HTERT RPE-1 (cell line): ENCODE measurements around the gene FGF23.

Experiments
- in situ Hi-C: fragments of 300-500 bp; cut with MboI; formaldehyde crosslinking; loops from 4 replicates; pipeline ENCODE4 v1.14.3; 2020; ENCODE audit warnings: low sequenced_read_pairs

The FGF23 gene

DNA sequence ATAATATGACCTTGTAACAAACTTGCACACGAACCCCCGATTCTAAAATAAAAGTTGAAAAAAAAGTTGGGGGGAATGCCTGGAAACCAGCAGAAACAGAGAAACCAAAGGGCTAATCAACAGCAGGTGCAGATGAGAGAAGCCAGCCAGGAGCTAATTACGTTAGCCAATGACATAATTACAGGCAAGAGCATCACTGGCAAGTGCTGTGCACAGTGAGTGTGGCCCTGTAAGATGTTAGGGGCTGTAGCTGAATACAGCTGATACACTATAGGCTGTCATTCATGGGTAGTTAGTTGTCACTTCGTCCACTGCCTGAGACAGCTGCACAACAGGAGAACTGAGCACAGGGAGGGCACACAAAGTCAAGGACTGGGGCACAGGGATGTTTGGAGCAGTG, 7.3 kb upstream of the FGF23 start:
- in situ Hi-C loops, result no loop called here

DNA sequence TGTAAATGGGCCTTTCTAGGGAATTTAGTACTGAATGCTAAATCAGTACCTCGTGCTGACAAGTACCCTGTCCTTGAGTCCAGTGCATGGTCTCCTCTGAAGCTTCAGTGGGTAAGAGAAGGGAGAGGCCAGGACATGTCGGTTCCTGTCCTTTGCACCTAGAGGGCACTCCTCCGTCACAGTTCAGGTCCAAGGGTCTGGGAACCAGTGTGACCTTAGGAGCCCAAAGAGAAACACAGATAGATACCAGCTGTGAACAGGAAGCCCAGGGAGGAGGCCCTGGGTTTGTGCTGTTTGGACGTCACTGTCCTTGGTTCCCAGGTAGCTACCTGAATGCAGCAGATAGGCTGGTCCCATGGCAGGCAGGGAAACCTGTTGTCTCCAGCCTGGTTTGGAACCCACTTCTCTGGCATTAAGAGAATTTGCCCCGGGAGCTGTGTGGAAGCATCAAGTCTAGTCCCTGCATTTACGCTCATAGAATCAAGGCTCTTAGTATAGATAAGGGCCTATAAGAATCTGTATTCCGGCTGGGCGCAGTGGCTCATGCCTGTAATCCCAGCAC, 3.9 kb upstream of the FGF23 start:
- in situ Hi-C loops, result no loop called here

DNA sequence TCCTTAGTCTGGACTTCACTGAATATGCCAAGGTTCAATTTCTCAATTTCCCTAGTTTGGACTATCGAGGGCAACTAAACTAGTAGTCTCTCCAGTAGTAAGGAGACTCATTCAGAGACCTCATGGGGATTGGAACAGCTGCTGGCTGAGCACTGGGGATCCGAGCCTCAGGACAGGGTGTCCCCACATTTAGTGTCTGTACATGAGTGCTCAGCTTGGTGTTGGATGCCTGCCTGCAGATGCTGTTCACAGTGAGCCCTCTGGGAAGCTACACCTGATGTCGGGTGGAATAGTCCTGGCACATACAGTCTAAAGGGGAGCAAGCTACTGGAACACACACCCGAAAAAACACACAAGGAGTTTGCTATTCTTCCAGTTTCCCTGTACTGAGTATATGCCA, 820 bp upstream of the FGF23 start:
- in situ Hi-C loops, result no loop called here

DNA sequence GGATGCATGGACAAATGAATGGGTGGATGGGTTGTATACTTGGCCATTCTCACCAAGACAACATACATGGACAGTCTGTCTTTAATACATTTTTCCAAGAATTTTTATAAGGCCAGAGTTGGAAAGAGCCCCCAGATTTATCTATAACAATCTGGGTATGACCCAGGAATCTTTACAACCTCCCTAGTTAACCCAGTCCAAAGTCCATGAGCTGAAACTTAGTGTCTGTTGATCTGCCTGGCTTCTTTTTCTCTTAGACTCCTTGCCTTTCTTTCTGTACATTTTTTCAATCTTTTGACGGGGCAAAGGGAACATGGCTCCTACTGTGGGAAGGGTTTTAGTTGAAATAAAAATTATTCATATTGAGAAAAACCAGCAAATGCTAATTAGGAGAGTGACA, 740 bp downstream of the FGF23 start:
- in situ Hi-C loops, result no loop called here

DNA sequence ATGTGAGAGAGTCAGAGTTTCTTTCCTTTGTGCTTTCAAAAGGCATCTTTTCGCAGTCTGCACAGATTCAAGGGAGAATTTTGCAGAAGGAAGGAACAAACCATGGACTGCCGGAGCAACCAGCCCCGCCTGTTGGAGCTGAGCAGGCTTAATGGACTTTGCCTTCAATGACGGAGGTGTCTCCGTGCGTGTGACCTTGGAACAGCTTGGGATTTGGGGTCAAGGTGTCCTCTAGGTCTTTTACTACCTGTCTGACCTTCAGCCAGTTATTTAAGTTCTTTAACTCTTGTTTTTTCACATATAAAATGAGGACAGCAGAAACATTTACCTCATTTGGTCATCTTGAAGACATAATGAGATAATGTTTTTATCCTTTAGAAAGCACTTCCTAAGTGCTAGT, 4.1 kb downstream of the FGF23 start:
- in situ Hi-C loops, result no loop called here

DNA sequence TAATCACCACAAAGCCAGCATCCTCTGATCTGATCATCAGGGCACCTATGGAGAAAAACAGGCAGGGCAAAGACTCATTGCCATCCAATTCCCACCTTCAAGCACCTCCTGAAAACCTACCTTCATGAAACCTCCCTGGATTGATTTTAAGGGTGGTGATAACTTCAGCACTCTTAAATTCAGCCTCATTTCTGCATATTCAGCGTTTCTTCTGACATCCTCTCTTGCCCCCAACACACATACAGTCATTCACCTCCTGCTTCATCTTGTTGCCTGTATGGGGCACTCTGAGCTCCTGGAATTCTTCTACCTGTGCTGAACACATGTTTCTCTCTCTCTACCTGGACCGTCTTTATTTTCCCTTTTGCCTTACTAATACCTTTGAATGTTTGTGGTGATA, 6.9 kb downstream of the FGF23 start:
- in situ Hi-C loops, result no loop called here

DNA sequence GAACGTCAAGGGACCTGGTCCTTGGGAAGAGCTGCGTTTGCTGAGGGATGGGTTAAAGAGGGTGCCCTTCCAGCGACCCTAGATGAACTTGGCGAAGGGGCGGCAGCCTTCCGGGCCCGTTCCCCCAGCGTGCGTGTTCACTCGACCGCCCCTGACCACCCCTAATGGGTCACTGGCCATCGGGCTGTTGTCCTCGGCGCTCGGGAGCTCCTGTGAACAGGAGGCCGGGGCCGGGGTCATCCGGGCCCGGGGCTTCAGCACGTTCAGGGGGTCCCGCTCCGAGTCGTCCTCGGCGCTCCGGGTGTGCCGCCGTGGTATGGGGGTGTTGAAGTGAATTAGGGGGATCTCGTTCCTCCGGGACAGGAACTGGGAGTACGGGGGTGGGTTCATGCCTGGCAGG, 9.2 kb downstream of the FGF23 start:
- in situ Hi-C loops, result no loop called here

DNA sequence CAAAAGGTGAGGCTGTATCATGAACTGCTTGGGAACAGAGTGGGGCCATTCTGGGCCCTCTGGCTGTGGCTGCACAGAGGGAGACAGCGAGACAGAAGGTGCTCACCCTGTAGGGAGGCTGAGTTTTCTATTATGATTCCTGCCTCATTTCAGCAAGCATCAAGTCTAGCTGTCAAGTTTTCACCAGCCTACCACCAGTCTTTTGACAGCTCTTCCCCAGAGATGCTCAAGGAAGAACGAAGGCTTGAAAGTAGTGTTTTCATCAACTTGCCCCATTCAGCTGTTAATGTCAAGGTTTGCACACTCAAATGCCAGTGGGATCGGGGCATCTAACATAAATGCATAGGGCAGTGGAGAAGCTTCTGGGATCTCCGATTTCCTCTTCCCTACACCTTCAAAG, 10.0 kb downstream of the FGF23 start:
- in situ Hi-C loops, result no loop called here

DNA sequence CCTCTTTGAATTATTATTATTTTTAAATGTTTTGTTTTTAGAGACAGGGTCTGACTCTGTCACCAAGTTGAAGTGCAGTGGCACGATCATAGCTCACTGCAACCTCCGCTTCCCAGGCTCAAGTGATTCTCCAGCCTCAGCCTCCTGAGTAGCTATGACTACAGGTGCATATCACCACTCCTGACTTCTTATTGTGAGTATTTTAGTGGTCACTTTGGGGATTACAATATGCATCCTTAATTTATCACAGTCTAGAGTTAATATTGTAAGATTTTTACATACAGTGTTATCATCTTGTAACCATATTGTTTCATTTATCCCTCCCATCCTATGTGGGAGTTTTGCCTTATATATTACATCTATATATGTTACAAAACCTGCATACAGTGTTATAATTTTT, 13.4 kb downstream of the FGF23 start:
- in situ Hi-C loops, result no loop called here

DNA sequence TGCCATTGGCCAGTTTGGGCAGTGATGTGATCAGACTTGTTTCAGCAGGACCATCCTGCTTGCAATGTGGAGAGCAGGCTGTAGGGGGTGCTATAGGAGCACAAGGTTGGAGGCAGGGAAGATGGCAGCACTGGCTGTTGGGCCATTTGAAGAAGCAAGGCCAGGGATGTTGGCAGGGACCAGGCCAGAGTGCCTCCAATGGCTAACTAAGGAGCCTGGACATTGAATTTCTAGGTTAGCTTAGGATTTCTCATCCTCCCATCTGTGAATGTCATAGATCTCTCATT, 23.5 kb downstream of the FGF23 start:
- in situ Hi-C loops, result no loop called here

DNA sequence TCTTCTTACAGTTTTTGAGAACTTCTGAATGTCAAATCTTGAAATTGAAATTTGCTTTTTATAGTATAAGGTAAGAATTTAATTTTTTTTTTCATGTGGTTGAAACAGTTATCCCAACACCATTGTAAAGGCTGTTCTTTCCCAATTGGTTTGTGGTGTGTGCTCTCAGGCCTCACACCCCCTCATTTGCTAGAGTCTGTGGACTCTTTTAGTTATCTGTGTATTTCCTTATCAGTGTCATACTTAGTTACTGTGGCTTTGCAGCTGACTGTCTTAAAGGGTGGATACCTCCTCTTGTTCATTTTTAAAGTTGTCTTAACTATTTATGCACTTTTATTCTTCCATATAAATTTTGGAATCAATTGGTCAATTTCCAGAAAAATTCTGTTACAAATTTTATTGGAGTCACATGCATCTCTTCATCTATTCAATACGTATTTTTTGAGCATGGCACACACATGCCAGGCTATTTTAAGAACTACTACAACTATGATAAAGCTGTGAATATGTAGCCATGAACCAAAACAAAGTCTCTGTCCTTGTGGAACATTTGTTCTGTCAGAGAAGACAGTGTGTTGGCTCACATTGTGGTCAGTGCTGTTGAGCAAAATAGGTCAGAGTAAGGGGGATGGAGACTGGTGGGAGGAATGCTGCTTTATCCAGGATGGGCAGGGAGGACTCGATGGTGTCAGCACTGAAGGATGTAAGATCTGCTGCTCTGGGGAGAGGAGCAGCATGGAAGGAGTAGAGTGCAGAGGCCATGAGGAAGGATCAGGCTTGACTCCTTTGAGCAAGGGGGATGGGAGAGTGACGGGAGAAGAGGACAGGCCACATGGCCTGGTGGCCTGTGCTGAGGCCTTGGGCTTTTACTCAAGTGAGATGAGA, 24.1 kb downstream of the FGF23 start:
- in situ Hi-C loops, result no loop called here

DNA sequence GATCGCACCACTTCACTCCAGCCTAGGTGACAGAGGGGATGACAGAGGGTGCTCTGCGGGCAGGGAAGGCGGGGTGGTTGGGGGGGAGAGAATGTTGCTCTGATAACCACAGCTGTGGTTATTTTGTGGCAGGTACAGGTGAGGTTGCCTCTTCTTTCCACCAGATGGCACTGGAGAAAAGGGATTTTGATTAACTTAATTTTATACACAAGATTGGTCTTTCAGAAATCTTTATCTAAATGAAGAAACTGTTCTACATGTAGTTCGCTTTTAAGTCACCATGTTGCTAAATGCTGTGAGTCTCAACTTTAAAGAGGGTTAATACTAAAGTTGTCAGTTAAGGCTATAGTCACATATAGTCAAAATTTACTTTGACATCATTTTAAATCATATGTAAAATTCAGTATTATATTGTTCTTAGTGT, 25.7 kb downstream of the FGF23 start:
- in situ Hi-C loops, result no loop called here

DNA sequence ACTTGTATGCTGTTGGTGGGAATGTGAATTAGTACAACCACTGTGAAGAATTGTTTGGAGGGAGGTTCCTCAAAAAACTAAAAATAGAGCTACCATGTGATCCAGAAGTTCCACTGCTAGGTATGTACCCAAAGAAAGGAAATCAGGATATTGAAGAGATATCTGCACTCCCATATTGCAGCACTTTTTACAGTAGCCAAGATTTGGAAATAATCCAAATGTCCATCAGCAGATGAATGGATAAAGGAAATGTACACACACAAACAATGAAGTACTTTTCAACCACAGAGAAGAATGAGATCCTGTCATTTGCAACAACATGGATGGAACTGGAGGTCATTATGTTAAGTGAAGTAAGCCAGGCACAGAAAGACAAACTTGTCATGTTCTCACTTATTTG, 32.6 kb downstream of the FGF23 start:
- in situ Hi-C loops, result no loop called here

DNA sequence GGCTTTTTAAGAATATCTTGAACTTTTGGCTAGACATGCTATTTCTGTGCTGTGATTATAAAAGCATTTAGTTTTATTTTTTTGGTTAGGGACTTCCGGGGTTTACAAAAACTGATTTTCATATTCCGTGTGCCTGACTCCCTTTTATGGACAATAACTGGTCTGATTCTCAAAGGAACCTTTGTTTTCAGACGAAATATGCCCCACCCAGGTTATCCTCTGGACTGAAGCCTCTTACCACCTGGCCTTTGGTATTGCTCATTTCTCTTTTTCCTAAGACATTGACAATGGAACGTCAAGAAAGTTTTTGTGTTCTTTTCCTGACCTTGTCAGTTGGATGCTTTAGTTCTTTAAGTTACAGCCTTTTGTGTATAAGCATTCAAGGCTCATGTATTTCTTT, 47.7 kb downstream of the FGF23 start:
- in situ Hi-C loops, result no loop called here

DNA sequence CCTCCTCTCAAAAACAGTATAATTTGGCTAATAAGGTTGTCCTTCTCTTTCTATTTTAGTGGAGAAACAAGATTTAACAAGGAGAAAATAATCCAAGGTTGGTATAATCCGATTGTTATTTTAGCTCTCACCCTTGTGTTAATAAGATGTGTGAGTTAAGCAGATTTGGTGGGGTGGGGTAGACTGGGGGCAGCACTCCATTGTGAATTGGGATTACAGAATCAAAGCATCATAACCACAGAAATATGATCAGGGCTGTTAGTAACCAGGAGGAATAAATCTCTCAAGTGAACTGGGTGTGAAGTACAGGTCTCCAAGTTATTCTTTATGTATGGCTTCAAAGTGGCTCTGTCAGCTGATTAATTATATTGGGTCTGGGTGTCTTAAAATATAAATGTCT, 48.3 kb downstream of the FGF23 start:
- in situ Hi-C loops, result no loop called here

DNA sequence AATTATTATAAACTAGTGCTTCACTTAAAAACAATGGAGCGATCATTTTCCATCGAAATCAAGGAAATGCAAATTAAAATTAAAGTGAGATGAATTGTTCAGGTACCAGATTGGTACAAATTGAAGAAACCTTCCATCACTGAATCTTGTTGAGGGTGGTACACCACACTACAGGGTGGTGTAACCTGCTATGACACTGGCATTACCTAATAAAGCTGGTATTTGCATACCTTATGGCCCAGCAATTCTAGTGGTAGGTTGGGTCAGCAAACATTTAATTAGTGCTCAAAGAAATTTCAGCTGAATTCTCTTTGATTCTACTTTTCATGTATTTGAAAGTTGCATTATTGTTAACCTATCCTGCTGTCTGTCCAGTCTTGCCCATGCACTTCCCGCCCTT, 49.3 kb downstream of the FGF23 start:
- in situ Hi-C loops, result no loop called here

DNA sequence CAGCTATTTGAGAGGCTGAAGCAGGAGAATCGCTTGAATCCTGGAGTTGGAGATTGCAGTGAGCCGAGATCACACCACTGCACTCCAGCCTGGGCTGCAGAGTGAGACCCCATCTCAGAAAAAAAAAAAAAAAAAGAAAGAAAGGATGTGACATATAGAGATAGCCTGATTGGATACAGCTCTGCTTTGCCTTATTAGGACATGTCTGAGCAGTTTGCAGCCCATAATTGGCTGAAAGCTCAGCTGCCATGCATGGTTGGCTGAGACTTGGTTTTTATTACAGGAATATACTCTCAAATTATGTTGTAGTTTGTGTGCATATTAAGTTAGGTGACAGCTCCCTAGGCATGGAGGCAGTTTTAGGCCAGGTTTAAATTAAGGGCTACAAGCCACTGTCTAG, 52.2 kb downstream of the FGF23 start:
- in situ Hi-C loops, result no loop called here

DNA sequence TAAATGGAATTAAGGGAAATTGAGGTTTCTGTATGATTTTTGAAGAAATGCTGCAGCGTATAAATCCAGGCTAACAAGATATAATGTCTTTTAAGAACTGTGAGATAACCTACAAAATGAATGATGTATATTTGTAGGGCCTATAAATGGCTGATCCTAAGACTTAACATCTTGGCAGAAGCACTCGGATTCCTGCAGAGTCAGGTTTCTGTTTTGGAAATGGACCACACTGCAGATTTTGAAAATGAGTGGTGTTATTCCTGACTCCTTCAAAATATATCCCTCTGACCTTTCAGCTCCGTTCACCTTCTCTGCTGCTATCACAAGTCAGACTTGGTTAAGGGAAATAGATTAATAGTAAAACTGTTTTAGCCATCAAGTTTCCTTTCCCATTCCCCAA, 53.5 kb downstream of the FGF23 start:
- in situ Hi-C loops, result no loop called here

DNA sequence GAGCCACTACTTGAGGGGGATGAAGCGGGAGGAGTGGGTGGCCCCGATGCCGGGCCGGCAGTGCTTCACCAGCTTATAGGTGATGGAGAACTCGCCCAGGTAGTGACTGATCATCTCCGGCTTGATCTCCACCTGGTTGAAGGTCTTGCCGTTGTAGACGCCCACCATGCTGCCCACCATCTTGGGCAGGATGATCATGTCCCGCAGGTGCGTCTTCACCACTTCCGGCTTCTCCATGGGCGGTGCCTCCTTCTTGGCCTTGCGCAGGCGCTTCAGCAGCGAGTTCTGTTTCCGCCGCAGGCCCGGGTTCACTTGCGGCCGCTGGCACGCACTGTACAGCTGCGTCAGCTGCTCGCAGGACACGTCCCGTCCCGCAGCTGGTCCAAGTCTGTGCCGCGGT, 55.1 kb downstream of the FGF23 start:
- in situ Hi-C loops, result no loop called here

DNA sequence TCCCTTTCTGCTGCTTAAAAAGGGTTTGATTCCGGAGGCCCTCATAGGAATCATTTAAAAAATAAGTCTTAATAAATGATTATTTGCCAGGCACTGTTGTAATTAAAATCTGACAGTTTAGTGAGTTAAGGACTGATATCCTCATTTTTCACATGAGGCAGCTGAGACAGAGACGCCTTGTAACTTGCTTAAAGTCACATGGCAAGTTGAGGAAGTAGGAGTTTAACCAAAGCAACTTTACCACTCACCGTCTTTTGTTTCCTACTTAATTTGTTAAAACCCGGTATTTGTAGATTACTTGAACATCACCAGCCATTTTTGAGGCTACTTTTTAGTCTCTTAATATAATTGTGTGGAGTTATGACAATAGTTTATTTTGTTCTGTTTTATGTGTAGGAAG, 56.1 kb downstream of the FGF23 start:
- in situ Hi-C loops, result no loop called here

DNA sequence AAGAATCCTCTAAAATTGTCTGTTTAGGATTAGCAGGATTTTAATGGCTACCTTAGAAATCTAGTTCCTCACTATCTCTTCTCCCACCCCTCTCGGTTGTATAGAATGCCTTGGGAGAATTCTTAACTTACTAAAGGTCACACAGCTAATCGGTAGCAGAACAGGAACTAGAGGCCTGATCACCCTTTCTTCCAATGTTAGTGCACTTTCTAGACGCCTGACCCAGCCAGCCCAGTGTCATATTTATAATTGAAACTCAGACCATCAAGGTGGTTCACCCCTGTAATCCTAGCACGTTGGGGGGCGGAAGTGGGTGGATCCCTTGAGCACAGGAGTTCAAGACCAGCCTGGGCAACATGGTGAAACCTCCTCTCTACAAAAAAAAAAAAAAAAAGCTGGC, 56.8 kb downstream of the FGF23 start:
- in situ Hi-C loops, result no loop called here

DNA sequence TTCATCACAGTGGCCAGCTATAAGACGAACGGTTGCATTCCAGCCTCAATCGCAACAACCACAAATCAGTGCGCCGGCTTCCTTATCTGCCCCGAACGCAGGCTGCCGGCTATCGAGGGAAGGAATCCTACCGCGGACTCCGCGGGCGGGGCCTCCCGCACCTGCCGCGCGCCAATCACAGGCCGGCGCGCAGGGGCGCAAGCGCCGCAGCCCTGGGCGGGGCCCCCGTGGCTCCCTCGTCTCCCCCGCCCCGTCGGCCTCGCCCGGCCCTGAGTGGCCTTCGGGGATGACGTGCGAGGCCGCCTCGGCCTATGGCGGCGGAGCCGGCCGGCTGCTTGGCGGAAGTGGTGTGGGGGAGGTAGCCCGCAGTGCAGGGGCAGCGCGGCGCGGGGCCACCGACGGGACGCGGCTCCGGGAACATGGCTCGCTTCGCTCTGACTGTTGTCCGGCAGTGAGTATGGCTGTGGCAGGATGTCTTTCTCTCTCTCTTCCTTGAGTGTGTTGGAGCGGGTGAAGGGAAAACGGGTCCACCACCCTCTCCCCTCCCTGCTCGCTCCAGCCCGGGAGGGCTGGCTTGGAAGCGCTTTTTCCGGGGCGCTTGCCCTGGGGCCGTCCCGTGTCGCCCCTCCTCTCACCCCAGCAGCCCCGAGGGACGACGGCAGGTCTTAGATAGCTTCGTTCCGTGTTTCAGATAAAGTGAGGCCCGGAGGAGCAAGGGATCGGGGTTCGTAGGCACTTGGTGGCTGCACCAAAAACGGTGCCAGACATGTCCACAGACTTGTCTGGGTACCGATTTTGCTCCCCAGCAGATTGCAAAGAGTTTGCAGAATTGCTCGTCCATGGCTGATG, 58.4 kb downstream of the FGF23 start, which contains the start of gene TIGAR:
Gene TIGAR (plus strand): TSS at position 361 of the 849 bp plus-strand sequence. CDS start 59 bp downstream, at position 420.
- in situ Hi-C loops, result no loop called here
